Measurements from ENCODE around the gene AOPEP. TPM values are rescaled to one million over a fixed set of nuclear protein-coding genes. Genes with fewer than 3 reads are reported as not detected.
A peak's percentile ranks its signal among the peaks of the same experiment; 100 is the strongest.

Gene AOPEP
- total and polyA plus RNA-seq, 4 donors: 29.0 to 121 (median 60.0) TPM

DNA sequence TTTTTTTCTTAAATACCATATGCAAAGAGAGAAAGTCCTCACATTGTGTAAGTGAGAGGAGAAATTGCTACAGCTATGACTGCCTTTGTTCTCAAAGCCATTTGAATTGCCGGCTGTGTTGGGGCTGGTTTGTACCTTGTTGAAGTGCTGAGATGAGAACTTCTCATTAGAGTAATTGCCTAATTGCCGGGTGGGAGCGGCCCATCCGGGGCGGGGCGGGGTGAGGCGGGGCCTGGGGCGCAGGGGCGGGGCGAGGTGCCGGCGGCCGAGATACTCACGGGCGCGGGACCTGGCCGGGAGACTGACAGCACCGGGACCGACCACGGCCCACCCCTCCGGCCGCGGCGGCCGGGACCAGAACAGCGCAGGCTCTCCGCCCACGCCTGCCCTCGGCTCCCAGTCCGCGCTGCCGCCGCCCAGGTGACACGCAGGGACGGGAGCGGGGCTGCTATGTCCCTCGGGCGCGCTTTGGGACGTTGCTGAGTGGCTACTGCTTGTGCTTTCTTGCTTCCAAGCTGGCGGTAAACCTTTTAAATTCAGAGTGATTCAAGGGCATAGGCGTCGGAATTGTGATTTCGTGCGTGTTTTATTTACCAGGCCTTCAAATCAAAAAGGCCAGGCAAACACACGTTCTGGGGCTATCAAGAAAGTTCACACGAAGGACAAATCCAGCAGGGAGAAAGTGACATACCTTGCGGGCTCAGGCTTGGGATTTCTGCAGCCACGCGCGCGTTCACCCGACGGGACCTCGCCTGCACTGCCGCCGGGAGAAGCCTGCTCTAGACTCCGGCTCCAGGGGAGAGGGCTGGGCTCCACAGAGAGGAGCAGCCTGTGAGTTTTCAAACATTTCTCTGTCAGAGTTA is 322.0 kb downstream of the AOPEP start:
- WGBS, 2 donors: 0 to 1% methylated on average over 56 to 58 of the region's 58 CpGs
- peak overlapping the region; percentile 50 to 97 for H3K9ac ChIP-seq (ENCODE audit: insufficient read depth in 1 of 2, low read length in 2 of 2)

GRCh38 chr9:95049761-95050160 is 323.3 kb downstream of the AOPEP start:
- no peak overlapping the region for H3K4me3 ChIP-seq
- peak overlapping the region in 1 of 2 donors; percentile 93 for H3K9ac ChIP-seq (ENCODE audit: insufficient read depth in 1 of 2, low read length in 2 of 2)
- TF ChIP-seq, protein P1, sequence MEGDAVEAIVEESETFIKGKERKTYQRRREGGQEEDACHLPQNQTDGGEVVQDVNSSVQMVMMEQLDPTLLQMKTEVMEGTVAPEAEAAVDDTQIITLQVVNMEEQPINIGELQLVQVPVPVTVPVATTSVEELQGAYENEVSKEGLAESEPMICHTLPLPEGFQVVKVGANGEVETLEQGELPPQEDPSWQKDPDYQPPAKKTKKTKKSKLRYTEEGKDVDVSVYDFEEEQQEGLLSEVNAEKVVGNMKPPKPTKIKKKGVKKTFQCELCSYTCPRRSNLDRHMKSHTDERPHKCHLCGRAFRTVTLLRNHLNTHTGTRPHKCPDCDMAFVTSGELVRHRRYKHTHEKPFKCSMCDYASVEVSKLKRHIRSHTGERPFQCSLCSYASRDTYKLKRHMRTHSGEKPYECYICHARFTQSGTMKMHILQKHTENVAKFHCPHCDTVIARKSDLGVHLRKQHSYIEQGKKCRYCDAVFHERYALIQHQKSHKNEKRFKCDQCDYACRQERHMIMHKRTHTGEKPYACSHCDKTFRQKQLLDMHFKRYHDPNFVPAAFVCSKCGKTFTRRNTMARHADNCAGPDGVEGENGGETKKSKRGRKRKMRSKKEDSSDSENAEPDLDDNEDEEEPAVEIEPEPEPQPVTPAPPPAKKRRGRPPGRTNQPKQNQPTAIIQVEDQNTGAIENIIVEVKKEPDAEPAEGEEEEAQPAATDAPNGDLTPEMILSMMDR (IDR thresholded peaks at IDR 0.05; ENCODE audit: control extremely low read depth, extremely low read depth): no peak
- no peaks in the 10 kb centered on the region for H3K27me3 ChIP-seq (ENCODE audit: control insufficient read depth in 3 of 3, insufficient read depth in 3 of 3, low read length in 2 of 3)
- peak; percentile 60 to 88 (median 84) for DNase-seq
- no peak for ATAC-seq (ENCODE audit: insufficient read depth, low FRiP score)
- WGBS, 2 donors: 48 to 73% methylated on average over 6 of the region's 6 CpGs
- peaks cover 0 to 3% (median 0%) of the 10 kb centered on the region in 4 donors for H3K9me3 ChIP-seq (ENCODE audit: control insufficient read depth in 4 of 4, insufficient read depth in 3 of 4, low read length in 3 of 4)
- H3K4me1 ChIP-seq (ENCODE audit: control insufficient read depth in 5 of 5, insufficient read depth in 5 of 5, low read length in 5 of 5): peaks cover 5 to 49% (median 13%) of the 10 kb centered on the region in 5 donors
- H3K36me3 ChIP-seq (ENCODE audit: control insufficient read depth in 4 of 4, insufficient read depth in 4 of 4, low read length in 4 of 4): no peaks in the 10 kb centered on the region
- peak overlapping the region; percentile 45 to 52 for H3K27ac ChIP-seq (ENCODE audit: low read depth in 1 of 2, low read length in 1 of 2)

More for the DNA sequence above, 322.0 kb downstream of the AOPEP start:
- Histone ChIP-seq H3K27me3 (ENCODE audit: control insufficient read depth in 3 of 3, insufficient read depth in 3 of 3, low read length in 2 of 3) (no peaks in the 10 kb centered on the region), H3K36me3 (ENCODE audit: control insufficient read depth in 4 of 4, insufficient read depth in 4 of 4, low read length in 4 of 4) (peaks cover 0 to 4% (median 2%) of the 10 kb centered on the region in 4 donors), H3K4me1 (ENCODE audit: control insufficient read depth in 5 of 5, insufficient read depth in 5 of 5, low read length in 5 of 5) (peaks cover 7 to 37% (median 16%) of the 10 kb centered on the region in 5 donors), H3K4me3 (peak overlapping the region; percentile 65), H3K27ac (ENCODE audit: low read depth in 1 of 2, low read length in 1 of 2) (peak overlapping the region; percentile 88 to 94), H3K9me3 (ENCODE audit: control insufficient read depth in 4 of 4, insufficient read depth in 3 of 4, low read length in 3 of 4) (peaks cover 0 to 3% (median 0%) of the 10 kb centered on the region in 4 donors)
- peak; percentile 95 for ATAC-seq (ENCODE audit: insufficient read depth, low FRiP score)
- peak; percentile 71 to 81 (median 74) for DNase-seq
- TF ChIP-seq, protein P1 (IDR thresholded peaks at IDR 0.05; ENCODE audit: control extremely low read depth, extremely low read depth): no peak

- WGBS, 2 donors: 81 to 91% methylated on average over 5 of the region's 5 CpGs
- Histone ChIP-seq H3K9me3 (ENCODE audit: control insufficient read depth in 4 of 4, insufficient read depth in 3 of 4, low read length in 3 of 4) (no peaks in the 10 kb centered on the region), H3K4me3 (no peak overlapping the region), H3K9ac (ENCODE audit: insufficient read depth in 1 of 2, low read length in 2 of 2) (peak overlapping the region in 1 of 2 donors; percentile 47), H3K27me3 (ENCODE audit: control insufficient read depth in 3 of 3, insufficient read depth in 3 of 3, low read length in 2 of 3) (no peaks in the 10 kb centered on the region), H3K4me1 (ENCODE audit: control insufficient read depth in 5 of 5, insufficient read depth in 5 of 5, low read length in 5 of 5) (peaks cover 15 to 78% (median 46%) of the 10 kb centered on the region in 5 donors), H3K27ac (ENCODE audit: low read depth in 1 of 2, low read length in 1 of 2) (no peak overlapping the region), H3K36me3 (ENCODE audit: control insufficient read depth in 4 of 4, insufficient read depth in 4 of 4, low read length in 4 of 4) (no peaks in the 10 kb centered on the region)
- peak in 2 of 3 donors; percentile 53 to 54 for DNase-seq
- no peak for ATAC-seq (ENCODE audit: insufficient read depth, low FRiP score)
- TF ChIP-seq, protein P1 (IDR thresholded peaks at IDR 0.05; ENCODE audit: control extremely low read depth, extremely low read depth): no peak
Measured at GRCh38 chr9:95053611-95054570, 327.4 kb downstream of the AOPEP start.
